ENCODE measurements around the gene TSHZ2.

- no peak for TF ChIP-seq CTCF (IDR thresholded peaks at IDR 0.05)
- no peak for TF ChIP-seq ZFX (IDR thresholded peaks at IDR 0.05; ENCODE audit: borderline replicate concordance)
These were observed 545.0 kb downstream of the TSHZ2 start for GRCh38 chr20:53517146-53517545.
